GM12878 (cell line): ENCODE measurements around the gene LHX2. TPM values are rescaled to one million over a fixed set of nuclear protein-coding genes. Genes with fewer than 3 reads are reported as not detected.

Source experiments
- ATAC-seq: fragments of 200-7000 bp; cut with Tn5 transposase; 3 replicates; pipeline ENCODE4 v1.9.1; 2020; ENCODE audit warnings: mild to moderate bottlenecking, moderate library complexity
- BruUV-seq: library from RNA; stranded (reverse); fragments of 400-500 nt; replicated peaks from 2 replicates; lab custom pipeline; 2021; lab: Mats Ljungman, UMichigan
- CTCF ChIA-PET: fragments of 300-600 bp; sonication (Branson Sonifier 250); formaldehyde crosslinking; extraction: SDS; loops from one replicate; lab custom pipeline; 2021; ENCODE audit warnings: inconsistent platforms; lab: Yijun Ruan, JAX
- POLR2A ChIA-PET: fragments of 350-600 bp; formaldehyde crosslinking; extraction: SDS; loops from one replicate; lab custom pipeline; 2021; ENCODE audit warnings: inconsistent platforms; lab: Charles Lee
- RAD21 ChIA-PET: fragments of 300-600 bp; sonication (Branson Sonifier 250); formaldehyde crosslinking; loops from one replicate; lab custom pipeline; 2023; ENCODE audit warnings: antibody characterized with exemption; ENCODE audit not compliant: unreplicated experiment; lab: Charles Lee
- SMC1A ChIA-PET: fragments of 300-600 bp; sonication (Branson Sonifier 250); formaldehyde crosslinking; loops from one replicate; lab custom pipeline; 2023; ENCODE audit not compliant: unreplicated experiment, uncharacterized antibody; lab: Charles Lee
- DNase-seq: peaks from one replicate; pipeline ENCODE4 v3.0.0-alpha.2; 2011; ENCODE audit warnings: low read depth, low spot score
- FAIRE-seq: peaks from 3 replicates; lab custom pipeline; 2011; peaks lifted over from hg19 to GRCh38; lab: Jason Lieb, UNC
- H2AFZ ChIP-seq: 2 replicates; pipeline ENCODE4 v1.6.0; 2011; ENCODE audit warnings: low read depth, low read length, control low read depth; ENCODE audit not compliant: control insufficient read depth
- H3K27ac ChIP-seq: 2 replicates; pipeline ENCODE4 v1.5.1; 2011; ENCODE audit warnings: control low read depth; ENCODE audit not compliant: control insufficient read depth, insufficient read depth
- H3K27me3 ChIP-seq, 2 experiments: replicated peaks in 1 of 2; 2 replicates each; pipeline versions ENCODE4 v1.6.0 to v1.6.1; 2011; ENCODE audit warnings: low read length in 1 of 2; ENCODE audit not compliant: control insufficient read depth in 2 of 2, insufficient read depth in 2 of 2
- H3K36me3 ChIP-seq, 2 experiments: 2 replicates each; pipeline ENCODE4 v1.5.1; 2011; ENCODE audit warnings: low read length in 1 of 2; ENCODE audit not compliant: control insufficient read depth in 2 of 2, insufficient read depth in 2 of 2
- H3K4me1 ChIP-seq: 2 replicates; pipeline ENCODE4 v1.6.1; 2011; ENCODE audit warnings: mild to moderate bottlenecking, low read length, moderate library complexity, mixed read lengths; ENCODE audit not compliant: control insufficient read depth, insufficient read depth
- H3K4me2 ChIP-seq: 2 replicates; pipeline ENCODE4 v1.6.0; 2011; ENCODE audit warnings: control low read depth; ENCODE audit not compliant: control insufficient read depth, insufficient read depth
- H3K4me3 ChIP-seq: fragments of 200-600 bp; sonication (generic); 2 replicates; pipeline ENCODE4 v1.5.1; 2016
- H3K79me2 ChIP-seq: 2 replicates; pipeline ENCODE4 v1.6.0; 2011; ENCODE audit warnings: low read length; ENCODE audit not compliant: control insufficient read depth, insufficient read depth
- H3K9ac ChIP-seq: 2 replicates; pipeline ENCODE4 v1.8.0; 2011; ENCODE audit warnings: low read length, control low read depth, mixed read lengths; ENCODE audit not compliant: control insufficient read depth, insufficient read depth
- H3K9me3 ChIP-seq: replicated peaks from 3 replicates; pipeline ENCODE4 v1.5.1; 2011; ENCODE audit warnings: mild to moderate bottlenecking, low read length; ENCODE audit not compliant: control insufficient read depth, insufficient read depth
- H4K20me1 ChIP-seq: 2 replicates; pipeline ENCODE4 v1.6.0; 2011; ENCODE audit not compliant: control insufficient read depth, insufficient read depth
- ATF3 ChIP-seq: IDR thresholded peaks from 2 replicates; pipeline ENCODE4 v1.6.1; 2011; ENCODE audit warnings: low read depth, mild to moderate bottlenecking, low read length, moderate library complexity, borderline replicate concordance; ENCODE audit errors: extremely low read depth
- BACH1 ChIP-seq: fragments of 450-650 bp; IDR thresholded peaks from 2 replicates; pipeline ENCODE4 v1.6.1; 2017; ENCODE audit warnings: mild to moderate bottlenecking, borderline replicate concordance
- BCL11A ChIP-seq: IDR thresholded peaks from 2 replicates; pipeline ENCODE4 v1.6.1; 2011; ENCODE audit warnings: low read depth, low read length
- CBX5 ChIP-seq: sonication (generic); IDR thresholded peaks from 2 replicates; pipeline ENCODE4 v1.6.1; 2016; ENCODE audit warnings: low read depth, moderate library complexity, mild to moderate bottlenecking, inconsistent platforms
- CHD4 ChIP-seq: fragments of 200-600 bp; sonication (generic); IDR thresholded peaks from 2 replicates; pipeline ENCODE4 v1.6.1; 2016; ENCODE audit warnings: mild to moderate bottlenecking
- GABPA ChIP-seq: IDR thresholded peaks from 2 replicates; pipeline ENCODE4 v1.6.1; 2014; ENCODE audit warnings: antibody characterized with exemption, low read depth, mild to moderate bottlenecking, inconsistent platforms
- MXI1 ChIP-seq: fragments of 150-350 bp; IDR thresholded peaks from 2 replicates; pipeline ENCODE4 v1.6.1; 2011; ENCODE audit warnings: low read depth, mild to moderate bottlenecking, inconsistent platforms, low read length, improper control_type of control experiment
- PRDM15 ChIP-seq: fragments of 450-650 bp; formaldehyde crosslinking; IDR thresholded peaks from 2 replicates; pipeline ENCODE4 v1.4.0; 2020; ENCODE audit warnings: mild to moderate bottlenecking, moderate library complexity
- RAD21 ChIP-seq: IDR thresholded peaks from 2 replicates; pipeline ENCODE4 v1.6.1; 2011; ENCODE audit warnings: mild to moderate bottlenecking, low read depth, low read length, moderate library complexity; ENCODE audit not compliant: insufficient read depth
- RFX5 ChIP-seq: IDR thresholded peaks from 2 replicates; pipeline ENCODE4 v1.6.1; 2011; ENCODE audit warnings: low read depth, low read length, improper control_type of control experiment
- SP1 ChIP-seq: IDR thresholded peaks from one replicate; pipeline ENCODE4 v1.6.1; 2011; ENCODE audit warnings: low read depth, low read length
- SPI1 ChIP-seq: IDR thresholded peaks from 2 replicates; pipeline ENCODE4 v1.6.1; 2011; ENCODE audit warnings: low read depth, mild to moderate bottlenecking, low read length, moderate library complexity, borderline replicate concordance; ENCODE audit not compliant: insufficient read depth
- SREBF1 ChIP-seq: IDR thresholded peaks from 2 replicates; pipeline ENCODE4 v1.6.1; 2012; ENCODE audit warnings: mild to moderate bottlenecking, low read length
- SUZ12 ChIP-seq: fragments of 200-600 bp; sonication (generic); IDR thresholded peaks from one replicate; pipeline ENCODE4 v1.6.1; 2018; ENCODE audit warnings: antibody characterized with exemption, mild to moderate bottlenecking; ENCODE audit not compliant: unreplicated experiment
- TARDBP ChIP-seq: IDR thresholded peaks from 2 replicates; pipeline ENCODE4 v1.6.1; 2016; ENCODE audit warnings: borderline replicate concordance
- YY1 ChIP-seq: IDR thresholded peaks from 2 replicates; pipeline ENCODE4 v1.6.1; 2011; ENCODE audit warnings: low read depth, mild to moderate bottlenecking, low read length
- ZNF622 ChIP-seq: fragments of 450-650 bp; IDR thresholded peaks from 2 replicates; pipeline ENCODE4 v1.6.1; 2017; ENCODE audit warnings: mild to moderate bottlenecking, inconsistent platforms
- WGBS: methylation state at CpG from one replicate; pipeline ENCODE4 v1.1.6; 2016; ENCODE audit warnings: low lambda C conversion rate; ENCODE audit not compliant: insufficient replicate concordance, insufficient coverage; ENCODE audit errors: missing lambda C conversion rate; 5-methylcytosine and 5-hydroxymethylcytosine counted together
- in situ Hi-C: fragments of 300-500 bp; cut with MboI; formaldehyde crosslinking; loops from 9 replicates; pipeline ENCODE4 v1.14.3; 2018; ENCODE audit warnings: mixed read lengths
- intact Hi-C: fragments of 100-400 bp; cut with micrococcal nuclease; formaldehyde crosslinking; loops from one replicate; pipeline ENCODE4 v1.14.2; 2022; ENCODE audit not compliant: unreplicated experiment
- polyA plus RNA-seq, 11 experiments: library from polyadenylated mRNA; depleted of rRNA in 4 of 11; unstranded in 6 of 11; stranded (reverse) in 5 of 11; fragments of >200 nt; fragmentation: Nextera tagmentation in 4 of 11; fragmentation: Illumina TruSeq in 1 of 11; extraction: Ambion mirVana in 4 of 11; extraction: Trizol in 1 of 11; gene quantifications; 1 replicate in 1 of 11; 2 replicates in 10 of 11; pipeline versions ENCODE4 v1.2.1 to v1.2.3, GENCODE V29; 2011 to 2016; ENCODE audit warnings: inconsistent platforms in 2 of 11, missing spikeins in 2 of 11, low read depth in 1 of 11
- total RNA-seq, 4 experiments: library from RNA; depleted of rRNA in 3 of 4; stranded (reverse); fragments of >200 nt in 3 of 4; fragmentation: Illumina TruSeq in 1 of 4; extraction: Trizol in 1 of 4; gene quantifications; 2 replicates each; pipeline versions ENCODE4 v1.2.1 to v1.2.3, GENCODE V29; 2013 to 2021
- TF ChIP-seq, protein P1 (sequence below): fragments of 450-650 bp; IDR thresholded peaks from 2 replicates; pipeline ENCODE4 v1.6.1; 2016; ENCODE audit warnings: mild to moderate bottlenecking
- TF ChIP-seq, protein P2 (sequence below): IDR thresholded peaks from 2 replicates; pipeline ENCODE4 v1.6.1; 2012; ENCODE audit warnings: low read depth, low read length, improper control_type of control experiment

LHX2 gene
- total and polyA plus RNA-seq, 10 of the 15 experiments (the other 5 are each of a cell fraction or from before 2014, with no cell fraction given), result 0.82 to 69.8 (median 5.3) TPM

GRCh38 chr9:124042201-124042721 is 30.7 kb downstream of the LHX2 start:
- Histone ChIP-seq H3K27me3 (peaks cover 2 to 6% of the 10 kb centered on the region in 2 experiments), H2AFZ (no peak overlapping the region), H3K36me3 (no peaks in the 10 kb centered on the region), H3K9ac (no peak overlapping the region), H3K79me2 (no peaks in the 10 kb centered on the region), H4K20me1 (no peaks in the 10 kb centered on the region), H3K4me3 (no peak overlapping the region), H3K4me1 (peaks cover 6% of the 10 kb centered on the region), H3K4me2 (no peak overlapping the region), H3K27ac (no peak overlapping the region), H3K9me3 (no peaks in the 10 kb centered on the region; the same call in 2 of the 3 replicates)
- SMC1A ChIA-PET, result interaction anchor here (0.7 to 6.6 kb wide), 6 partner anchors 14 to 500 kb away, joined by 3 to 90 read pairs (median 10); no protein-coding TSS in a partner anchor
- DNase-seq, result no peak
- no peak for FAIRE-seq
- CTCF ChIA-PET, result interaction anchor here (1.2 to 6.3 kb wide), 14 partner anchors 9 to 665 kb away, joined by 3 to 161 read pairs (median 20); no protein-coding TSS in a partner anchor
- BruUV-seq, result no TSS peak
- in situ Hi-C loops, result no loop called here
- no peak for ATAC-seq
- RAD21 ChIA-PET, result interaction anchor here (1.0 to 5.4 kb wide), 10 partner anchors 13 to 506 kb away, joined by 4 to 52 read pairs (median 12); no protein-coding TSS in a partner anchor
- intact Hi-C loops, result no loop called here
- WGBS, result 70% methylated on average over 11 of the region's 11 CpGs
- POLR2A ChIA-PET, result no interaction called here
- no peak for TF ChIP-seq PRDM15 (CRISPR knock-in tag)
- TF ChIP-seq SUZ12, result no peak
- no peak for TF ChIP-seq SPI1
- TF ChIP-seq, protein P1, sequence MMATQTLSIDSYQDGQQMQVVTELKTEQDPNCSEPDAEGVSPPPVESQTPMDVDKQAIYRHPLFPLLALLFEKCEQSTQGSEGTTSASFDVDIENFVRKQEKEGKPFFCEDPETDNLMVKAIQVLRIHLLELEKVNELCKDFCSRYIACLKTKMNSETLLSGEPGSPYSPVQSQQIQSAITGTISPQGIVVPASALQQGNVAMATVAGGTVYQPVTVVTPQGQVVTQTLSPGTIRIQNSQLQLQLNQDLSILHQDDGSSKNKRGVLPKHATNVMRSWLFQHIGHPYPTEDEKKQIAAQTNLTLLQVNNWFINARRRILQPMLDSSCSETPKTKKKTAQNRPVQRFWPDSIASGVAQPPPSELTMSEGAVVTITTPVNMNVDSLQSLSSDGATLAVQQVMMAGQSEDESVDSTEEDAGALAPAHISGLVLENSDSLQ, result no peak
- no peak for TF ChIP-seq BCL11A
- no peak for TF ChIP-seq RAD21
- no peak for TF ChIP-seq SP1
- no peak for TF ChIP-seq MXI1
- no peak for TF ChIP-seq GABPA
- TF ChIP-seq ZNF622, result no peak
- TF ChIP-seq BACH1, result no peak
- no peak for TF ChIP-seq CHD4
- no peak for TF ChIP-seq RFX5
- no peak for TF ChIP-seq TARDBP
- no peak for TF ChIP-seq YY1
- TF ChIP-seq CBX5, result no peak
- TF ChIP-seq, protein P2, sequence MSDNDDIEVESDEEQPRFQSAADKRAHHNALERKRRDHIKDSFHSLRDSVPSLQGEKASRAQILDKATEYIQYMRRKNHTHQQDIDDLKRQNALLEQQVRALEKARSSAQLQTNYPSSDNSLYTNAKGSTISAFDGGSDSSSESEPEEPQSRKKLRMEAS, result no peak
- TF ChIP-seq ATF3, result no peak
- no peak for TF ChIP-seq SREBF1
